GM12892 (cell line): ENCODE measurements around the gene DLG2.

ENCODE experiments used
- POLR2A ChIP-seq: IDR thresholded peaks from 2 replicates; pipeline ENCODE4 v1.6.1; 2011; ENCODE audit warnings: low read depth, low read length, control low read depth
- POLR2AphosphoS5 ChIP-seq: IDR thresholded peaks from 2 replicates; pipeline ENCODE4 v1.6.1; 2011; ENCODE audit warnings: low read depth, low read length, control low read depth
- TAF1 ChIP-seq: IDR thresholded peaks from 2 replicates; pipeline ENCODE4 v1.6.1; 2011; ENCODE audit warnings: low read depth, mild to moderate bottlenecking, control low read depth, low read length, borderline replicate concordance

- TF ChIP-seq POLR2AphosphoS5 (no peak), POLR2A (no peak), TAF1 (no peak)
Observed at GRCh38 chr11:85459304-85459703, 167.8 kb downstream of the DLG2 start.
